GM13977 (cell line): Measurements from ENCODE around the gene HSD11B2.

Source experiments
- DNase-seq: peaks from one replicate; pipeline ENCODE4 v3.0.0; 2012; ENCODE audit warnings: low spot score
- CTCF ChIP-seq: IDR thresholded peaks from 2 replicates; pipeline ENCODE4 v1.5.1; 2012; ENCODE audit warnings: mild to moderate bottlenecking, control low read depth; ENCODE audit not compliant: insufficient read depth; ENCODE audit errors: extremely low read depth, missing control alignments
- in situ Hi-C: fragments of 300-500 bp; cut with MboI; formaldehyde crosslinking; loops from one replicate; pipeline ENCODE4 v1.12.0; 2022; ENCODE audit warnings: low sequenced_read_pairs, low pct_unique_long_range_greater_than_20kb, mixed read lengths, inconsistent platforms; ENCODE audit not compliant: unreplicated experiment

Gene HSD11B2

GRCh38 chr16:67430977-67431774 lies at the start of gene HSD11B2:
Gene HSD11B2, plus strand, starts transcription at chr16:67431121. Its CDS starts 128 bp downstream, at chr16:67431249.
- in situ Hi-C loops: no loop called here
- DNase-seq: peak; percentile 75
- no peak for TF ChIP-seq CTCF

- no peak for TF ChIP-seq CTCF
- in situ Hi-C loops: no loop called here
- no peak for DNase-seq
These were observed 47.6 kb upstream of the HSD11B2 start for GRCh38 chr16:67383284-67383683.

- in situ Hi-C loops: no loop called here
- DNase-seq: no peak
- TF ChIP-seq CTCF: no peak
These were observed 46.0 kb upstream of the HSD11B2 start for GRCh38 chr16:67384778-67385510.

GRCh38 chr16:67386861-67387455 lies 44.0 kb upstream of the HSD11B2 start:
- DNase-seq: no peak
- TF ChIP-seq CTCF: no peak
- in situ Hi-C loops: no loop called here

GRCh38 chr16:67387479-67388079 lies 43.3 kb upstream of the HSD11B2 start:
- DNase-seq: no peak
- TF ChIP-seq CTCF: no peak
- in situ Hi-C loops: no loop called here

- TF ChIP-seq CTCF: no peak
- in situ Hi-C loops: no loop called here
- no peak for DNase-seq
These were observed 42.7 kb upstream of the HSD11B2 start for GRCh38 chr16:67388191-67388590.
